Hematopoietic multipotent progenitor cell treated with erythropoietin and hydrocortisone succinate and interleukin-3 and kit ligand, for 4 days (in vitro differentiated cells): ENCODE results near the gene SLITRK5.

Source experiments
- DNase-seq: peaks from one replicate; pipeline ENCODE4 v3.0.0-alpha.2; 2015

Gene SLITRK5, protein sequence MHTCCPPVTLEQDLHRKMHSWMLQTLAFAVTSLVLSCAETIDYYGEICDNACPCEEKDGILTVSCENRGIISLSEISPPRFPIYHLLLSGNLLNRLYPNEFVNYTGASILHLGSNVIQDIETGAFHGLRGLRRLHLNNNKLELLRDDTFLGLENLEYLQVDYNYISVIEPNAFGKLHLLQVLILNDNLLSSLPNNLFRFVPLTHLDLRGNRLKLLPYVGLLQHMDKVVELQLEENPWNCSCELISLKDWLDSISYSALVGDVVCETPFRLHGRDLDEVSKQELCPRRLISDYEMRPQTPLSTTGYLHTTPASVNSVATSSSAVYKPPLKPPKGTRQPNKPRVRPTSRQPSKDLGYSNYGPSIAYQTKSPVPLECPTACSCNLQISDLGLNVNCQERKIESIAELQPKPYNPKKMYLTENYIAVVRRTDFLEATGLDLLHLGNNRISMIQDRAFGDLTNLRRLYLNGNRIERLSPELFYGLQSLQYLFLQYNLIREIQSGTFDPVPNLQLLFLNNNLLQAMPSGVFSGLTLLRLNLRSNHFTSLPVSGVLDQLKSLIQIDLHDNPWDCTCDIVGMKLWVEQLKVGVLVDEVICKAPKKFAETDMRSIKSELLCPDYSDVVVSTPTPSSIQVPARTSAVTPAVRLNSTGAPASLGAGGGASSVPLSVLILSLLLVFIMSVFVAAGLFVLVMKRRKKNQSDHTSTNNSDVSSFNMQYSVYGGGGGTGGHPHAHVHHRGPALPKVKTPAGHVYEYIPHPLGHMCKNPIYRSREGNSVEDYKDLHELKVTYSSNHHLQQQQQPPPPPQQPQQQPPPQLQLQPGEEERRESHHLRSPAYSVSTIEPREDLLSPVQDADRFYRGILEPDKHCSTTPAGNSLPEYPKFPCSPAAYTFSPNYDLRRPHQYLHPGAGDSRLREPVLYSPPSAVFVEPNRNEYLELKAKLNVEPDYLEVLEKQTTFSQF

DNA sequence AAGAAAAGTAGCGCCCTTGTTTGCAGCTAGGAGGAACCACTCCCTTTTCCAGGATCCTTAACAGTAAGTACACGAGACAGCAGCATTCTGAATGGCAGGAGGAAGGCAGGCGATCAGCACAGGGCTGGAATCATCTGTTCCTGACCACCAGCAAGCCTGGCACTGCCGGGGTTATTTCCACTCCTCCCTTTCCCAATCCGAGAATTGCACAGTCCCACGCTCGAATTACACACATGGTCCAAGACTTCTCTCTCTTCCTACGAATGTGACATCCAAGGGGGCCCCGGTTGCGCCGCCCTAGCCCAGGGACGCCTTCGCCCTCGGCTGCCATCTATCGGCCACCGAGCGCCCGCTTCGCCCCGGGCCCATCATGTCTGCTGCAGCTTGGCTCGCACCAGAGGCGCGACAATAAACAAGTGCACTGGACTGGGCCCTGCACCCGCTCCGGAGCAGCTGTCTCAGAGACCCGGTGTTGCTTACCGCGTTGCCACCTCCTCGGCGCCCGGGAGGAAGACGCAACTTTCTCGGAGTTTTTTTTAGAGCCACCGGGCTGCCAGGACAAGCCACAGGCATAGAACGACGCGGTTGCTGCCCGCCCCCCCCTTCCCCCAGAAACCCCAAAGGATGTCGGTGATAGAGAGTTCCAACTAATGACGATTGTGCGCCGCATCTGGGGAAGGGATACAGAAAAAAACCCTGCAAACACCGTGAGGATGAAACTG lies at the start of gene SLITRK5:
Gene SLITRK5 (plus strand): TSS at position 341 of the 722 bp plus-strand sequence. CDS start 4,018 bp downstream, outside the sequence.
- peak; percentile 89 for DNase-seq

DNA sequence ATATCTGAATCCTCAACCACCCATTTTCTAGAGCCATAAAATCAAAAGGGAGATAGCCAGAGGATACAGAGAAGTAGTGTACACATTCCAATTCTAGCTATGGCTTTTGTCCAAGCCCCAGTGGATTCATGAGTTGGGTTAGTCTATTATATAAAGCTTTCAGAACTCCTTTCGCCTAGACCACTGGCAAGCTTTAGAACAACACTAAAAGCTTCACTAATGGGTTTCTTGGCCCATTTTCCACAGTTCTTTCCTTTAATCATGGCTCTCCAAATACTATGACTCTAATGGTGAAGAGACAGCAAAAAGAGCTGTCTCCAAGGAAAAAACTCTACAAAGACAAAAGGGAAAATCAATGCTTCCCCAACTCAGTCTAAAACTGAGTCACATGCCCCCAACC lies 48.2 kb upstream of the SLITRK5 start:
- DNase-seq, result no peak

DNA sequence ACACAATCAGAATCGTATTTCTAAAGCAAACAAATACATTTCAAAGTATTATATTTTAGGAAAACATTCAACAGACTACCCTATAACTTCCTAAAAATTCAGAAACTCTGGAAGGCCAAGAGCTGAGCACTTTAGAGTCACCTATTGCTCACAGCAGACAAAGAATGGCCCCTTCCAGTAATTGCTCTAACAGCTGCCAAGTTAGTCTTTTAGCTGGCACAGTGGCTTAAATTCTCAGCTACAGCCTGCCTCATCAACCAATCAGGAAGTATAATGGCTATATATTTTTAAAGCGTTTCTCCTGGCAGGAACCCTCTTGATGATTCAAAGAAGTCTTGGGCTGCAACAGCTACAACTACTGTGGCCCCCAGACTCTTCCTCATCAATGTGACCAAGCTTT lies 14.9 kb upstream of the SLITRK5 start:
- no peak for DNase-seq

DNA sequence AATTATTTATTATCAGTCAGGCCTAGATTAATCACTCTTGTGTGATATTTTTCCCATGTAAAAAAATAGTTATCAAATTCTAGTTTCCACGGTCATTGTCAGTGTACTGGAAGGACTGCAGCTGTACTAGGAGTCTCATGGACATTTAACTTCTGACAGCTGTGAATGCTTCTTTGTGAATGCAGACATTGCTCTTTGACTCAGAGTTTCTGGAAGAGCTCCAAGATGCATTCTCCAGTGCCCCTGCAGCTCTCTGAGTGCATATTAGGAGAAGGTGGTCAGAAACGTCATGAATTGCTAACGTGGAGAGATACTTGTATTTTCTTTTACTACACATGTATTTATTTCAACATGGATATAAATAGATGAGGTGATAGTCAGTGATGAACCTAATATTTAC lies 9.7 kb upstream of the SLITRK5 start:
- DNase-seq, result no peak

DNA sequence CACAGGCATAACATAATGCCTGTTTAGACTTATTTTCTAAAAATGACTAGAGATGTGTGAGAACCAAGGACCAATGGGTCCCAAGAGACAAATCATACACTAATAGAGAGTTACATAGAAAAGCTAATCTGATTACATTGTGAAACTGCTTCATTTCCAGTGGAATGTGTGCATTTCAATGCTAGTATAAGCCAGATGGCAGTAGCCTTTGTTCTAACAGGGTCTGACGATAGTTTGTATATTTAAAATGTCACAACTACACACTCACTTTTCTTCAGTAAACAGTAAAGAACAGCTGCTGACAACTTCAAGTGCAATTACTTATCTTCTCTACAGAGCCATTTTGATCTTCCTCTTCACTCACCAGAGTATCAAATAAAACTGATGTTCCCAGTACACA lies 4.3 kb upstream of the SLITRK5 start:
- no peak for DNase-seq

DNA sequence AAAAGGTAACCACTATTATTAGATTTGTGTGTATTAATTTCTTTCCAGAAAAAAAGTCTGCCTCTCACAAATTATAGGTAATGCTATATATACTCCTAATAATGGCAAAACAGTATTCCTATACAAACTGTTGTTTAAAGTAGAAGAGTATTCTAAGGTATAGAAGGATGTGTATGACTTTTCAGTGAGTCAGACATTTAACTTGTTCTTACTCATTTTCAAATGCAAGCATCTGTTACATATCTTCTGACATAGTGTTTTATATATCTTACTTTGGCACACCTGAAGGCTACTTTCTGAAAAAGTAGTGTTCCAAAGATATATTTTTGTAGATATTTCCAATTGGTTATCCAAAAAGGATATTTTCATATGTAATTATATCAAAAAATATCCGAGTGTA lies 3.5 kb upstream of the SLITRK5 start:
- DNase-seq, result no peak

DNA sequence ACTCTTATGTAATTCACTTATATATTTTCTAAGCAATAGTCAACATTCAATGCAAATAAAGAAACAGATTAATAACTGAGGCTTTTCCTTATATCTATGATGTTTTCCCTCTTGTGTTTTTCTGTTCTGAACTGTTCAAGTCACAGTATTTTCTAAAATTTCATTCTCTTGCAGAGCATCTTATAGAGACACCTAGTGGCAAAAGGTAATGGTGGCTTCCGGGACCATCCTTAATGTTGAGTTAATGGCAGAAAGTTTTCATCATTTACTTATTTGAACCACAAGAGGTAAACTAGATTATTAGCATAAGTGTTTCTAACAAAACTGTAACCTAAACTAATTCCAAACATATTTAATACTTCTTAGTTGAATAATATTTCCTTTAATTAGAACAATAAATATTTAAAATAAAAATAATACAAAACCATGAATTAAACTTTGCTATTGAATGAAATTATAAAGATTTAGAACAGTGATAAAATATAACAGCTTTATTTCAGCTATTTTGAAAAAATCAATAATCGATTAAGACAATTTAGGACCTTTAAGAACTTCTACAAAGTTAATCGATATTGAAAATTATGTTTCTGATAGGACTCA lies 1.7 kb upstream of the SLITRK5 start:
- DNase-seq, result peak; percentile 76

DNA sequence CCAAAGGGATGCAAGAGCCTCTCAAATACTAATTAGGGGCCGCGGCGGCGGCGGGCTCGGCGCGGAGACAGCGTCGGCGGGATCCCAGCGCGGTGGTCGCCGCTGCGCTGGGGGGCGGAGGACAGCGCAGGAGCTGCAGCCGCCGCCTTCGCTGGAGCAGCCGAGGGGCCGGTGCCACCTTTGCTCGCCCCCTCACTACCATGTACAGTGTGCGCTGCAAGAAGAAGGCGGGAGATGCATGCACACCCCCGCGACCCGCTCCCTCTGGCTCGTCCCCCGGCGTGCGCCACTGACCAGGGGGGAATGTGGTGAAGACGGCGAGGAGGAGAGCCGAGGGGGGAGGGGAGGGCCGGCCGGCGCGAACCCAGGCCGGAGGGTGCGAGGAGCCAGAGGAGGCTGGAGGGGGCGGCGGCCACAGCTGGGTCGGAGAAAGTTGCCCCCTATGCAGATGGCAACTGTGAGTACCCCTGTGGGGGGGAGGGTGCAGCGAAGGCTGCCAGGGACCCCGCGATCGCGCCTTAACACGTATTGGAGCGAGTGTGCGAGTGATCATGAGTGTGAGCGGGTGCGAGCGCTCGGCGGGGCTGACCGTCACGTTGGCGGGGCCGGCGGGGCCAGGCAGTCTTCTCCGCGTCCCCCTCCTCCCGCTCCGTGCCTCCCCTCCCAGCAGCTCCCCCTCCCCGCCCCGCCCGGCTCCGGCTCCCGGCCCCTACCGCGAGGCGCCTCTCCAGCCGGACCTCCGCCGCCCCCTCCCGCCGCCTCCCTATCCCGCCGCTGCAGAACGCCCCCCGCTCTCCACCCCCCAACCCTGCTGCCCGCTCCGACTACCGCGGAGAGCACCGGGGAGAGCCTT lies 808 bp downstream of the SLITRK5 start:
- peak; percentile 20 for DNase-seq

DNA sequence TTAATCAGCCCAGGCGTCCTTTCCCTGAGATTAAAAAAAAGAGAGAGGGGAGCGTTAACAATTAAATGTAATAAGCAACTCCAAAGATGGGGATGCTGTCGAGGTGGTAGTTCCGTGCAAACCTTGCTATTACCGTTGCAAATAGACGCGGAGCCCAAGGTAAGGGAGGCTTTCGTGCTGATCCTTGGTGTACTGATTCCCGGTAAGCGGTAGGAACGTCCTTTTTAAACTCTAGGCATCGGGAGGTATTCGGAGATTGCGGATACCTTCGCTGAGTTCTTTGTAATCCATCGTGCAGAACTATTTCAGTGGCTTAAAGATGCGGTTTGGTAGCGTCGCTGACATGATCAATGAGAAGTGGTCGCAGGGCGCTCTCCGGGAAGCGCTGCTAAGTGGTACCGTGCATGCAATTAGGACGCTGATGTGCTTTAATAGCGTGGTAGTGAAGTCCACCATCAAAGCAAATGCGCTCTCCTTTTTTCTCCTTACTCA lies 3.1 kb downstream of the SLITRK5 start:
- peak; percentile 9 for DNase-seq

DNA sequence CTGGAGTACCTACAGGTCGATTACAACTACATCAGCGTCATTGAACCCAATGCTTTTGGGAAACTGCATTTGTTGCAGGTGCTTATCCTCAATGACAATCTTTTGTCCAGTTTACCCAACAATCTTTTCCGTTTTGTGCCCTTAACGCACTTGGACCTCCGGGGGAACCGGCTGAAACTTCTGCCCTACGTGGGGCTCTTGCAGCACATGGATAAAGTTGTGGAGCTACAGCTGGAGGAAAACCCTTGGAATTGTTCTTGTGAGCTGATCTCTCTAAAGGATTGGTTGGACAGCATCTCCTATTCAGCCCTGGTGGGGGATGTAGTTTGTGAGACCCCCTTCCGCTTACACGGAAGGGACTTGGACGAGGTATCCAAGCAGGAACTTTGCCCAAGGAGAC lies 4.7 kb downstream of the SLITRK5 start:
- DNase-seq, result no peak

DNA sequence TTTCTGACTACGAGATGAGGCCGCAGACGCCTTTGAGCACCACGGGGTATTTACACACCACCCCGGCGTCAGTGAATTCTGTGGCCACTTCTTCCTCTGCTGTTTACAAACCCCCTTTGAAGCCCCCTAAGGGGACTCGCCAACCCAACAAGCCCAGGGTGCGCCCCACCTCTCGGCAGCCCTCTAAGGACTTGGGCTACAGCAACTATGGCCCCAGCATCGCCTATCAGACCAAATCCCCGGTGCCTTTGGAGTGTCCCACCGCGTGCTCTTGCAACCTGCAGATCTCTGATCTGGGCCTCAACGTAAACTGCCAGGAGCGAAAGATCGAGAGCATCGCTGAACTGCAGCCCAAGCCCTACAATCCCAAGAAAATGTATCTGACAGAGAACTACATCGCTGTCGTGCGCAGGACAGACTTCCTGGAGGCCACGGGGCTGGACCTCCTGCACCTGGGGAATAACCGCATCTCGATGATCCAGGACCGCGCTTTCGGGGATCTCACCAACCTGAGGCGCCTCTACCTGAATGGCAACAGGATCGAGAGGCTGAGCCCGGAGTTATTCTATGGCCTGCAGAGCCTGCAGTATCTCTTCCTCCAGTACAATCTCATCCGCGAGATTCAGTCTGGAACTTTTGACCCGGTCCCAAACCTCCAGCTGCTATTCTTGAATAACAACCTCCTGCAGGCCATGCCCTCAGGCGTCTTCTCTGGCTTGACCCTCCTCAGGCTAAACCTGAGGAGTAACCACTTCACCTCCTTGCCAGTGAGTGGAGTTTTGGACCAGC lies 5.3 kb downstream of the SLITRK5 start:
- no peak for DNase-seq

DNA sequence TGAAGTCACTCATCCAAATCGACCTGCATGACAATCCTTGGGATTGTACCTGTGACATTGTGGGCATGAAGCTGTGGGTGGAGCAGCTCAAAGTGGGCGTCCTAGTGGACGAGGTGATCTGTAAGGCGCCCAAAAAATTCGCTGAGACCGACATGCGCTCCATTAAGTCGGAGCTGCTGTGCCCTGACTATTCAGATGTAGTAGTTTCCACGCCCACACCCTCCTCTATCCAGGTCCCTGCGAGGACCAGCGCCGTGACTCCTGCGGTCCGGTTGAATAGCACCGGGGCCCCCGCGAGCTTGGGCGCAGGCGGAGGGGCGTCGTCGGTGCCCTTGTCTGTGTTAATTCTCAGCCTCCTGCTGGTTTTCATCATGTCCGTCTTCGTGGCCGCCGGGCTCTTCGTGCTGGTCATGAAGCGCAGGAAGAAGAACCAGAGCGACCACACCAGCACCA lies 5.9 kb downstream of the SLITRK5 start:
- no peak for DNase-seq

DNA sequence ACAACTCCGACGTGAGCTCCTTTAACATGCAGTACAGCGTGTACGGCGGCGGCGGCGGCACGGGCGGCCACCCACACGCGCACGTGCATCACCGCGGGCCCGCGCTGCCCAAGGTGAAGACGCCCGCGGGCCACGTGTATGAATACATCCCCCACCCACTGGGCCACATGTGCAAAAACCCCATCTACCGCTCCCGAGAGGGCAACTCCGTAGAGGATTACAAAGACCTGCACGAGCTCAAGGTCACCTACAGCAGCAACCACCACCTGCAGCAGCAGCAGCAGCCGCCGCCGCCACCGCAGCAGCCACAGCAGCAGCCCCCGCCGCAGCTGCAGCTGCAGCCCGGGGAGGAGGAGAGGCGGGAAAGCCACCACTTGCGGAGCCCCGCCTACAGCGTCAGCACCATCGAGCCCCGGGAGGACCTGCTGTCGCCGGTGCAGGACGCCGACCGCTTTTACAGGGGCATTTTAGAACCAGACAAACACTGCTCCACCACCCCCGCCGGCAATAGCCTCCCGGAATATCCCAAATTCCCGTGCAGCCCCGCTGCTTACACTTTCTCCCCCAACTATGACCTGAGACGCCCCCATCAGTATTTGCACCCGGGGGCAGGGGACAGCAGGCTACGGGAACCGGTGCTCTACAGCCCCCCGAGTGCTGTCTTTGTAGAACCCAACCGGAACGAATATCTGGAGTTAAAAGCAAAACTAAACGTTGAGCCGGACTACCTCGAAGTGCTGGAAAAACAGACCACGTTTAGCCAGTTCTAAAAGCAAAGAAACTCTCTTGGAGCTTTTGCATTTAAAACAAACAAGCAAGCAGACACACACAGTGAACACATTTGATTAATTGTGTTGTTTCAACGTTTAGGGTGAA lies 6.6 kb downstream of the SLITRK5 start:
- DNase-seq, result peak; percentile 62

DNA sequence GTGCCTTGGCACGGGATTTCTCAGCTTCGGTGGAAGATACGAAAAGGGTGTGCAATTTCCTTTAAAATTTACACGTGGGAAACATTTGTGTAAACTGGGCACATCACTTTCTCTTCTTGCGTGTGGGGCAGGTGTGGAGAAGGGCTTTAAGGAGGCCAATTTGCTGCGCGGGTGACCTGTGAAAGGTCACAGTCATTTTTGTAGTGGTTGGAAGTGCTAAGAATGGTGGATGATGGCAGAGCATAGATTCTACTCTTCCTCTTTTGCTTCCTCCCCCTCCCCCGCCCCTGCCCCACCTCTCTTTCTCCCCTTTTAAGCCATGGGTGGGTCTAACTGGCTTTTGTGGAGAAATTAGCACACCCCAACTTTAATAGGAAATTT lies 7.2 kb downstream of the SLITRK5 start:
- DNase-seq, result peak; percentile 23

DNA sequence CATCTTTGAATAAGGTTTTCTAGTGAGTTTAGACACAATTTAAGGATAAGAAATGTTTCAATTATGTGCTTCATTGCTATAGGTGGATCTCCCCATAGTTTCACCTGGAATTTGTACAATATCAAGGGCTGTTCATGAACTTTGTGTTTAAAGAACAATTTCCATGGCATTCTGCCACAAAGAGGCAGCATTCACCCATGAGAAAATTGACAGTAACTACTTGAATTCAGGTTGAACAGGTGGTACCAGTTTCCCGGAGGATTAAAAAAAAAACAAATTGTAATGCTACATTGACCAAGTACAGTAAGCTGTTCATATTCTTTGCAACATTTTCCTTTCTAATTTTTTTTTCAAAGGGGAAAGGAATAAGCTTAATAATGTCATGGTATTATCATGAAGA lies 9.1 kb downstream of the SLITRK5 start:
- DNase-seq, result peak; percentile 26

DNA sequence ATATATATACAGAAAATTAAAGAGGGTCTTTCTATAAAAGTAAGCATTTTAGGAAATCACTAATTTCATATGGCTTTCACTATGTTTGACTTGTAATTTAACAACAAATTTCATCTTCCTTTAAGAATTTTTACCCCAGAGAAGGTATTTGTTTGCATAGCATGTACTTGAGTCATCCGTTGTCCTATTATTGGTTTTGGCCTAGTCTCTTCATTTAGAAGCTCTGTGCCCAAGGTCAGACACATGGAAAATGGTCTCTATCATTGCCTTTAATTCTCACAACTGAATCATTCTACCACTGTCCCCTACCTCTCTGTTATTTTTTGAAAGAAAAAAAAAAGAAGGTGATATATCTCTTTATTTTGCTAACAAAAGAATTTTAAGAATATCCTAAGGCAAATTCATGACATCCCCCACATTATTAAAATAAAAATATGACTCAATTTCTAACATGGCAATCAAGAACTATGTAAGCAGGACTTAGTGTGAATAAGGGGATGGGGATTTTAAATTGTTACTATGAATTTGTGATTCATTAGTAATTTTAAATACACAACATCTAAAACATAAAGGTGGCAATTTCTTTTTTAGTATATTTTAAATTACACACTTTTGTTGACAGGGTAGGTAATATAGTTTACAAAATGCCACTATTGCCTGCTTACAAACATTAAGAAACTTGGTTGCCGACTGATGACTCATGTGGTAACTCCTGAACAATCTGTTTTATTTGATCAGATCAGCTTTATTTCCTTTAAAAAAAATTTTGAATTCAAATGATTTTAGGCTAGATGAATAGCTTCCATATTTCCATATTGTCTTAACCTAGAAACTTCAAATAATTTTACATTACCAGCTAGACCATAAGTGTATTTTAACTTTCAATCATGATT lies 13.9 kb downstream of the SLITRK5 start:
- DNase-seq, result no peak

DNA sequence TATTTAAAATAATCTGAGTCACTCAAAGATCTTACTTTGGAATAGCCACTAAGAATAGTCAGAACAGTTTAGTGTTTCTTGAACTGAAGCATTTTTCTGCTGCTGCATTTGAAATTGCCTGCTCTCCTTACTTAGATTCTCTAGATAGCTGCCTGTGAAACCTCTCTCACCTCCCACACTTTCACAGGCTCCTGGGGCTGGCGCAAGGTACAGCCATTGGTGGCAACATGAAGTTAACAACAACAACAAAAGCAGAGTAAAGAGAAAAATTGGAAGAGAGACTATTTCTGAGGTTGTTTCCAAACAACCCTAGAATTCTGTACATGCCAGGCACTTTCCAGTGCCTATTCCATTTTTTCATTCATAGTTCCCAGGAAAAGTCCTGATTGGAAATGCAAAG lies 25.3 kb downstream of the SLITRK5 start:
- DNase-seq, result no peak

DNA sequence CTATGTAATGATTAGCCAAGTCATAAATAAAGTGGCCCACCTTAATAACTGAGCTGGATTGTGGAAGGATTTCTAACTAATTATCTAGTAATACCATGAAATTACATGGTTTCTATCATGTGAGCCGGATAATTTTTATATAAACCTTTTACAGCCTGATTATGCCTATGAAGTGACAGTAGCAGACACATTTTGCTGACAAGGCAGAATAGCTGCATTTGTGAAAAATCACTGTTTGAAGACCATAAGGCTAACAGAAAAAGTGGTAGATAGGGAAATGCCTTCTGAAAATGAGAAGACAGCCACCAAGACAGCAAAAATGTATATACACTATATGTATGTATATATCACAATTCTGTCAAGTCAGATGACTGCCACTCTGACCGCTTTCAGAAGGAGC lies 27.1 kb downstream of the SLITRK5 start:
- no peak for DNase-seq

DNA sequence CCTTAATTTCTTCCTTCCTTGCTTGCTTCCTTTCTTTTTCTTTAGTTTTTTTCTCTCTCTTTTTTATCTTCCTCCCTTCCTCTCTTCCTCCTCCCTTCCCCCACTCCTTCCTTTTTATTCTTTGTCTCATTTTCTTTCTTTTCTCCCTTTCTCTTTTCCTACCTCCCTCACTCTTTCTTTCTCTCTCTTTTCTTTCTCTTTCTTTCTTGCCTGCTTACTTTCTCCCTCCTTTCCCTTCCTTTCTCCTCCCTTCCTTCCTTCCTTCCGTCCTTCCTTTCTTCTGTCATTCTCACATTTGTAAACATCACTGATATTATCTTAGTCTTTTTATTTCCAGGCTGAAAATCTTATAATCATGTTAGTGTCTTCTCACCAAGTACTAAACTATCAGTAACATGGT lies 38.8 kb downstream of the SLITRK5 start:
- DNase-seq, result no peak
